Mesothelial cell of epicardium (in vitro differentiated cells): ENCODE results near the gene ECSCR. TPM values are rescaled to one million over a fixed set of nuclear protein-coding genes. Genes with fewer than 3 reads are reported as not detected.
"Not testable (repeated sequence)": the region's sequence is repeated elsewhere in the genome, so short reads cannot be mapped to it uniquely, and the experiment has no call there.

Experiments used
- DNase-seq, 2 experiments: peaks; one replicate each; pipeline ENCODE4 v3.0.0; 2021; ENCODE audit warnings: low spot score in 2 of 2; ENCODE audit not compliant: unreplicated experiment in 2 of 2
- H3K27ac Mint-ChIP-seq: 2 replicates; pipeline ENCODE4 v1.8.0; 2021; ENCODE audit warnings: mixed read lengths
- H3K27me3 Mint-ChIP-seq: 2 replicates; pipeline ENCODE4 v1.8.0; 2021; ENCODE audit warnings: low read depth, mixed read lengths
- H3K36me3 Mint-ChIP-seq: 2 replicates; pipeline ENCODE4 v1.8.0; 2021; ENCODE audit warnings: mixed read lengths
- H3K4me1 Mint-ChIP-seq: 2 replicates; pipeline ENCODE4 v1.8.0; 2021; ENCODE audit warnings: mixed read lengths
- H3K4me3 Mint-ChIP-seq: 2 replicates; pipeline ENCODE4 v1.8.0; 2021; ENCODE audit warnings: mild to moderate bottlenecking, moderate library complexity, mixed read lengths
- H3K9me3 Mint-ChIP-seq: 2 replicates; pipeline ENCODE4 v1.8.0; 2021; ENCODE audit warnings: mixed read lengths
- CTCF ChIP-seq: fragments of 200-600 bp; sonication (generic); IDR thresholded peaks from one replicate; pipeline ENCODE4 v1.5.0; 2021; ENCODE audit warnings: antibody characterized with exemption; ENCODE audit not compliant: unreplicated experiment
- total RNA-seq: library from RNA; stranded (reverse); gene quantifications from 3 replicates; pipeline ENCODE4 v1.2.1, GENCODE V29; 2021

Gene ECSCR
- total RNA-seq: 0.29 TPM in 1 of 3 replicates, not detected in the others

GRCh38 chr5:139462586-139463276, at the start of gene ECSCR:
ECSCR (minus strand) TSS chr5:139462743; CDS start chr5:139462670, 73 bp downstream.
- Mint-ChIP-seq H3K27ac (no peak within 1 kb of the TSS), H3K36me3 (no peaks in the 10 kb centered on the region), H3K9me3 (no peaks in the 10 kb centered on the region), H3K27me3 (no peaks in the 10 kb centered on the region), H3K4me1 (peaks cover 5% of the 10 kb centered on the region), H3K4me3 (no peak within 1 kb of the TSS)
- no peak for TF ChIP-seq CTCF
- DNase-seq: no peak

GRCh38 chr5:139504722-139505121, 42.2 kb upstream of the ECSCR start:
- H3K27ac Mint-ChIP-seq, DNase-seq, H3K9me3 Mint-ChIP-seq, H3K4me3 Mint-ChIP-seq, H3K27me3 Mint-ChIP-seq, H3K36me3 Mint-ChIP-seq, H3K4me1 Mint-ChIP-seq: not testable (repeated sequence)

GRCh38 chr5:139503879-139504278, 41.3 kb upstream of the ECSCR start:
- not testable (repeated sequence) for H3K9me3 Mint-ChIP-seq, H3K4me1 Mint-ChIP-seq, H3K27me3 Mint-ChIP-seq, DNase-seq, H3K27ac Mint-ChIP-seq, H3K36me3 Mint-ChIP-seq
- H3K4me3 Mint-ChIP-seq: peak overlapping the region; percentile 70

GRCh38 chr5:139503036-139503817, 40.7 kb upstream of the ECSCR start:
- H3K4me1 Mint-ChIP-seq, H3K9me3 Mint-ChIP-seq, H3K36me3 Mint-ChIP-seq, H3K27ac Mint-ChIP-seq, DNase-seq, H3K27me3 Mint-ChIP-seq: not testable (repeated sequence)
- peak overlapping the region; percentile 70 for H3K4me3 Mint-ChIP-seq

GRCh38 chr5:139501381-139501780, 38.8 kb upstream of the ECSCR start:
- no peaks in the 10 kb centered on the region for H3K36me3 Mint-ChIP-seq
- no peaks in the 10 kb centered on the region for H3K27me3 Mint-ChIP-seq
- H3K27ac Mint-ChIP-seq: no peak overlapping the region
- peaks cover 3% of the 10 kb centered on the region for H3K4me1 Mint-ChIP-seq
- H3K9me3 Mint-ChIP-seq: no peaks in the 10 kb centered on the region
- H3K4me3 Mint-ChIP-seq: no peak overlapping the region
- DNase-seq: no peak
- TF ChIP-seq CTCF: no peak

- H3K4me1 Mint-ChIP-seq: peaks cover 18% of the 10 kb centered on the region
- H3K9me3 Mint-ChIP-seq: no peaks in the 10 kb centered on the region
- no peaks in the 10 kb centered on the region for H3K36me3 Mint-ChIP-seq
- H3K4me3 Mint-ChIP-seq: no peak overlapping the region
- no peak for TF ChIP-seq CTCF
- no peak for DNase-seq
- no peaks in the 10 kb centered on the region for H3K27me3 Mint-ChIP-seq
- no peak overlapping the region for H3K27ac Mint-ChIP-seq
Observed at GRCh38 chr5:139495638-139496435, 33.3 kb upstream of the ECSCR start.

GRCh38 chr5:139494832-139495231, 32.3 kb upstream of the ECSCR start:
- Mint-ChIP-seq H3K4me1 (peaks cover 18% of the 10 kb centered on the region), H3K9me3 (no peaks in the 10 kb centered on the region), H3K27ac (no peak overlapping the region), H3K4me3 (no peak overlapping the region), H3K27me3 (no peaks in the 10 kb centered on the region), H3K36me3 (no peaks in the 10 kb centered on the region)
- no peak for TF ChIP-seq CTCF
- DNase-seq: no peak
